ENCODE results near the gene RNU1-1. TPM values are rescaled to one million over a fixed set of nuclear protein-coding genes. Genes with fewer than 3 reads are reported as not detected.
"Not testable (repeated sequence)": the region's sequence is repeated elsewhere in the genome, so short reads cannot be mapped to it uniquely, and the experiment has no call there.

The RNU1-1 gene
- total and polyA plus RNA-seq, 10 of the 15 experiments (the other 5 are each of a cell fraction or from before 2014, with no cell fraction given) = under 0.01 to 20,946 (median 4.7) TPM; not detected in 2

DNA sequence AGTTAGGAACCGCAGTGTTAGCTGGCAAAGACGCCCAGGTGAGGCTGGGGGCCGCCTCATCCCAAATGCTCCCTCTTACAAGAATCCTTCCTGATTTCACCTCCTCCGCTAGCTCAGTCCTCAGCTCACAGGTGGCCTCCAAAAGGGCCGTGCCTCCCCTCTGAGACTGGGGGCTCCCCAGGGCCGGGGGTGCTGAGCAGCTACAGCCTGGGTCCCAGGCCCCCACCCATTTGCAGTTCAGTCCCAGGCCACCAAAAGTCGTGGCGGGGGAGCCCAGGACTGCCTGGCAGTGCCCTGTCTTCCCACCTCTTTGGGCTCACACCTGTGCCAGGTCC lies 29.6 kb downstream of the RNU1-1 start:
- no peak for FAIRE-seq

DNA sequence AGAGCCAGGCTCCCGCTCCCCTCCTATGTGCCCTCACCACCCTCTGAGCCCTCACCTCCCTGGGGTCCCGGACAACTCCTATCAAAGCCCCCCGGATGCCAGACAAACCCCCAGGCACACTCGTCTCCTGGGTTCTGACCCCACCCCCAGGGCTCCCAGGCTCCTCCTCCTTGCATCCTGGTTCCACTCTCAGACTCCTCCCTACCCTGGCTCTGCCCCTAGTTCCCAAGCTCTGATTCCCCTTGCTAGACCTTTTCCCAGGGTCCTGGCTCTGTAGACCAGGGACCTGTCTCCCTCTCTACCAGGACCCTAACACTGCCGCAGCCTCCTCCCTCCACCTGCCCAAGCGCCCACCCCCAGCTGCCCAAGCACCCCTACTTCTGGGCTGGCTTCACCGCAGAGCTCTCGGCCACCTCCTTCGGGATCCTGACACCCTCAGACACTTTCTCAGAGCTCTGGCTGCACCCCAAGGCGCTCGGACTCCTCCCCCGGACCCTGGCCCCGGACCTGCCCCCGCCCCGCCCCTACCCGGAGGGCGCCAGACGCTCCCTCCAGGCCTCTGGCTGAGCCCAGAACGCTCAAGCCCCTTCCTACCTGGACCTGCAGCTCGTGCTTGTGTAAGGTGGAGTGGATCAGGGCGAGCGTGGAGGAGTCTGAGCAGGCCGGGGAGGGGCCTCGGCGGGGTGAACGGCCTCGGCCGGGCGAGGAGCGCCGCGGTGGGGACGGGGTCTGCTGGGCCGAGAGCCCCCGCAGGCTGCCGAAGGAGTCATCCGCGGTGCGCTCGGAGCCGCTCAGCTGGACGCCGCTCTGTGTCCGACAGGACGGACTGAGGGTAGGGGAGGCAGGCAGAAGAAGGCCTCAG lies 30.2 kb downstream of the RNU1-1 start:
- BruUV-seq (replicated peaks); H3K27ac ChIP-seq (ENCODE audit: control insufficient read depth, insufficient read depth); H3K27me3 ChIP-seq (replicated peaks in 1 of 2; ENCODE audit: control insufficient read depth in 2 of 2, insufficient read depth in 2 of 2, low read length in 1 of 2); in situ Hi-C loops (cut with MboI); CTCF ChIA-PET; H2AFZ ChIP-seq (ENCODE audit: control insufficient read depth, low read depth, low read length); H3K4me3 ChIP-seq; H3K79me2 ChIP-seq (ENCODE audit: control insufficient read depth, insufficient read depth, low read length); DNase-seq (ENCODE audit: low read depth, low spot score); H3K4me2 ChIP-seq (ENCODE audit: control insufficient read depth, insufficient read depth); H3K9ac ChIP-seq (ENCODE audit: control insufficient read depth, insufficient read depth, low read length); H4K20me1 ChIP-seq (ENCODE audit: control insufficient read depth, insufficient read depth); H3K4me1 ChIP-seq (ENCODE audit: control insufficient read depth, insufficient read depth, low read length); RAD21 ChIA-PET (ENCODE audit: unreplicated experiment); SMC1A ChIA-PET (ENCODE audit: uncharacterized antibody, unreplicated experiment); ATAC-seq; FAIRE-seq; intact Hi-C loops (cut with micrococcal nuclease; ENCODE audit: unreplicated experiment); H3K36me3 ChIP-seq (ENCODE audit: control insufficient read depth in 2 of 2, insufficient read depth in 2 of 2, low read length in 1 of 2); H3K9me3 ChIP-seq (replicated peaks; ENCODE audit: control insufficient read depth, insufficient read depth, low read length): not testable (repeated sequence)
- POLR2A ChIA-PET = interaction anchor here (0.5 kb wide), 1 partner anchor 142 kb away, joined by 6 read pairs; no protein-coding TSS in a partner anchor
- WGBS (ENCODE audit: insufficient coverage, insufficient replicate concordance, low lambda C conversion rate, missing lambda C conversion rate) = 84% methylated on average over 36 of the region's 45 CpGs

More for the DNA sequence above, 29.6 kb downstream of the RNU1-1 start:
- CTCF ChIA-PET = no interaction called here
- H2AFZ ChIP-seq (ENCODE audit: control insufficient read depth, low read depth, low read length) = no peak overlapping the region
- WGBS (ENCODE audit: insufficient coverage, insufficient replicate concordance, low lambda C conversion rate, missing lambda C conversion rate) = 69% methylated on average over 8 of the region's 8 CpGs
- intact Hi-C loops (cut with micrococcal nuclease; ENCODE audit: unreplicated experiment) (no loop called here), in situ Hi-C loops (cut with MboI) (no loop called here)
- no peaks in the 10 kb centered on the region for H3K36me3 ChIP-seq (ENCODE audit: control insufficient read depth in 2 of 2, insufficient read depth in 2 of 2, low read length in 1 of 2)
- H3K27me3 ChIP-seq (replicated peaks in 1 of 2; ENCODE audit: control insufficient read depth in 2 of 2, insufficient read depth in 2 of 2, low read length in 1 of 2) = no peaks in the 10 kb centered on the region
- no peak overlapping the region for H3K9ac ChIP-seq (ENCODE audit: control insufficient read depth, insufficient read depth, low read length)
- no peak for DNase-seq (ENCODE audit: low read depth, low spot score)
- POLR2A ChIA-PET = interaction anchor here (0.5 kb wide), 1 partner anchor 142 kb away, joined by 6 read pairs; no protein-coding TSS in a partner anchor
- no TSS peak for BruUV-seq (replicated peaks)
- no peaks in the 10 kb centered on the region for H3K4me1 ChIP-seq (ENCODE audit: control insufficient read depth, insufficient read depth, low read length)
- no peak for ATAC-seq
- H4K20me1 ChIP-seq (ENCODE audit: control insufficient read depth, insufficient read depth) = no peaks in the 10 kb centered on the region
- H3K27ac ChIP-seq (ENCODE audit: control insufficient read depth, insufficient read depth) = no peak overlapping the region
- RAD21 ChIA-PET (ENCODE audit: unreplicated experiment) = no interaction called here
- no peak overlapping the region for H3K4me2 ChIP-seq (ENCODE audit: control insufficient read depth, insufficient read depth)
- TF ChIP-seq CREM (IDR thresholded peaks at IDR 0.05; ENCODE audit: low read depth) = no peak
- no peak for TF ChIP-seq IKZF1 (conservative IDR thresholded peaks at IDR 0.05)
- TF ChIP-seq, protein P1, sequence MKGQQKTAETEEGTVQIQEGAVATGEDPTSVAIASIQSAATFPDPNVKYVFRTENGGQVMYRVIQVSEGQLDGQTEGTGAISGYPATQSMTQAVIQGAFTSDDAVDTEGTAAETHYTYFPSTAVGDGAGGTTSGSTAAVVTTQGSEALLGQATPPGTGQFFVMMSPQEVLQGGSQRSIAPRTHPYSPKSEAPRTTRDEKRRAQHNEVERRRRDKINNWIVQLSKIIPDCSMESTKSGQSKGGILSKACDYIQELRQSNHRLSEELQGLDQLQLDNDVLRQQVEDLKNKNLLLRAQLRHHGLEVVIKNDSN (IDR thresholded peaks at IDR 0.05; ENCODE audit: borderline replicate concordance, extremely low read length, insufficient read depth, low read depth, low read length) = no peak
- TF ChIP-seq TCF7 (IDR thresholded peaks at IDR 0.05; ENCODE audit: borderline replicate concordance) = no peak
- TF ChIP-seq, protein P2, sequence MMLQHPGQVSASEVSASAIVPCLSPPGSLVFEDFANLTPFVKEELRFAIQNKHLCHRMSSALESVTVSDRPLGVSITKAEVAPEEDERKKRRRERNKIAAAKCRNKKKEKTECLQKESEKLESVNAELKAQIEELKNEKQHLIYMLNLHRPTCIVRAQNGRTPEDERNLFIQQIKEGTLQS (IDR thresholded peaks at IDR 0.05; ENCODE audit: borderline replicate concordance, extremely low read depth, low read depth, low read length) = no peak
- TF ChIP-seq, protein P3, sequence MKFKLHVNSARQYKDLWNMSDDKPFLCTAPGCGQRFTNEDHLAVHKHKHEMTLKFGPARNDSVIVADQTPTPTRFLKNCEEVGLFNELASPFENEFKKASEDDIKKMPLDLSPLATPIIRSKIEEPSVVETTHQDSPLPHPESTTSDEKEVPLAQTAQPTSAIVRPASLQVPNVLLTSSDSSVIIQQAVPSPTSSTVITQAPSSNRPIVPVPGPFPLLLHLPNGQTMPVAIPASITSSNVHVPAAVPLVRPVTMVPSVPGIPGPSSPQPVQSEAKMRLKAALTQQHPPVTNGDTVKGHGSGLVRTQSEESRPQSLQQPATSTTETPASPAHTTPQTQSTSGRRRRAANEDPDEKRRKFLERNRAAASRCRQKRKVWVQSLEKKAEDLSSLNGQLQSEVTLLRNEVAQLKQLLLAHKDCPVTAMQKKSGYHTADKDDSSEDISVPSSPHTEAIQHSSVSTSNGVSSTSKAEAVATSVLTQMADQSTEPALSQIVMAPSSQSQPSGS (IDR thresholded peaks at IDR 0.05; ENCODE audit: low read length) = no peak
- TF ChIP-seq TAF1 (IDR thresholded peaks at IDR 0.05; ENCODE audit: borderline replicate concordance, low read depth, low read length) = no peak
- no peak for TF ChIP-seq KLF5 (IDR thresholded peaks at IDR 0.05; ENCODE audit: partially characterized antibody)
- no peak for TF ChIP-seq YY1 (IDR thresholded peaks at IDR 0.05; ENCODE audit: low read depth, low read length)
- TF ChIP-seq BACH1 (IDR thresholded peaks at IDR 0.05; ENCODE audit: borderline replicate concordance) = no peak
- TF ChIP-seq DPF2 (IDR thresholded peaks at IDR 0.05) = no peak
- SMC1A ChIA-PET (ENCODE audit: uncharacterized antibody, unreplicated experiment) = no interaction called here
- no peak overlapping the region for H3K4me3 ChIP-seq
- no peaks in the 10 kb centered on the region for H3K9me3 ChIP-seq (replicated peaks; ENCODE audit: control insufficient read depth, insufficient read depth, low read length)
- H3K79me2 ChIP-seq (ENCODE audit: control insufficient read depth, insufficient read depth, low read length) = no peaks in the 10 kb centered on the region

All from GM12878 (cell line).